Right lobe of liver (tissue), 6 donors: Measurements from ENCODE around the gene CHAMP1. TPM values are rescaled to one million over a fixed set of nuclear protein-coding genes. Genes with fewer than 3 reads are reported as not detected.
A peak's percentile ranks its signal among the peaks of the same experiment; 100 is the strongest.

ENCODE experiments used
- ATAC-seq, 4 donors: fragments of 200-7000 bp; cut with Tn5 transposase; one replicate each; pipeline ENCODE4 v1.9.1; 2020; ENCODE audit warnings: mild to moderate bottlenecking in 4 of 4, moderate library complexity in 4 of 4
- DNase-seq, 3 donors: peaks; one replicate each; pipeline ENCODE4 v3.0.0-alpha.2; 2020
- H3K27ac ChIP-seq, 3 donors: fragments of 200-600 bp; one replicate each; pipeline ENCODE4 v1.8.0; 2022
- H3K27me3 ChIP-seq, 2 donors: fragments of 200-600 bp; one replicate each; pipeline ENCODE4 v1.8.0; 2022
- H3K36me3 ChIP-seq, 4 donors: fragments of 200-600 bp; sonication (generic) in 1 of 4; one replicate each; pipeline versions ENCODE4 v1.5.1 to v1.8.0; 2017 to 2022; ENCODE audit warnings: control low read depth in 1 of 4
- H3K4me1 ChIP-seq, 4 donors: fragments of 200-600 bp; sonication (generic) in 1 of 4; one replicate each; pipeline versions ENCODE4 v1.5.1 to v1.8.0; 2017 to 2022; ENCODE audit warnings: control low read depth in 1 of 4
- H3K4me3 ChIP-seq, 3 donors: fragments of 200-600 bp; one replicate each; pipeline ENCODE4 v1.8.0; 2022
- H3K9me3 ChIP-seq, 4 donors: fragments of 200-600 bp; sonication (generic) in 1 of 4; one replicate each; pipeline versions ENCODE4 v1.5.1 to v1.8.0; 2017 to 2022; ENCODE audit warnings: control low read depth in 1 of 4
- CTCF ChIP-seq, 4 donors: fragments of 200-600 bp in 3 of 4; fragments of 450-650 bp in 1 of 4; IDR thresholded peaks; one replicate each; pipeline versions ENCODE4 v1.5.1 to v1.8.0; 2016 to 2022; ENCODE audit warnings: antibody characterized with exemption in 4 of 4, mild to moderate bottlenecking in 2 of 4
- POLR2A ChIP-seq: fragments of 450-650 bp; IDR thresholded peaks from one replicate; pipeline ENCODE4 v1.6.1; 2017; ENCODE audit warnings: antibody characterized with exemption, mild to moderate bottlenecking
- WGBS: methylation state at CpG from one replicate; pipeline ENCODE4 v1.1.6; 2018; ENCODE audit warnings: low coverage, low lambda C conversion rate; ENCODE audit not compliant: insufficient coverage; ENCODE audit errors: missing lambda C conversion rate; 5-methylcytosine and 5-hydroxymethylcytosine counted together
- intact Hi-C, 2 donors: fragments of 100-400 bp; cut with DNase I; formaldehyde crosslinking; loops; one replicate each; pipeline versions ENCODE4 v1.11.2 to v1.14.1; 2022
- total RNA-seq, 6 experiments: library from RNA; depleted of rRNA in 2 of 6; stranded (reverse); fragments of >200 nt in 2 of 6; fragmentation: NEBNext Ultra II Directional in 3 of 6; extraction: Animal tissue kit (Norgen Biotek cat#: 25700) in 3 of 6; gene quantifications; one replicate each; pipeline versions ENCODE4 v1.1.0 to v1.2.4, GENCODE V29; 2016 to 2023
- donor health status: DM: no; HTN: yes; CAD: no.
- donor health status: DM: no; HTN: no; CAD: no.
- donor health status: DM: no; HTN: no; CAD: no.
- donor health status: DM: no; HTN: yes; CAD: no.
- donor health status: DM: no; HTN: yes; CAD: no.

CHAMP1 gene
- total RNA-seq, 6 experiments from 2014 or later: 10.3 to 17.5 (median 11.5) TPM

GRCh38 chr13:114319441-114319913 lies 5.2 kb downstream of the CHAMP1 start:
- 68% methylated on average over 2 of the region's 3 CpGs for WGBS
- H3K4me1 ChIP-seq: peaks cover 0 to 19% (median 2%) of the 10 kb centered on the region in 4 donors
- intact Hi-C loops: no loop called here
- DNase-seq: no peak
- H3K36me3 ChIP-seq: peaks cover 0 to 34% (median 20%) of the 10 kb centered on the region in 4 donors
- no peaks in the 10 kb centered on the region for H3K27me3 ChIP-seq
- H3K4me3 ChIP-seq: no peak overlapping the region
- no peak for ATAC-seq
- no peak for TF ChIP-seq CTCF (IDR thresholded peaks at IDR 0.05)
- no peak for TF ChIP-seq POLR2A
- no peaks in the 10 kb centered on the region for H3K9me3 ChIP-seq
- no peak overlapping the region for H3K27ac ChIP-seq

- H3K4me3 ChIP-seq: no peak overlapping the region
- no peak overlapping the region for H3K27ac ChIP-seq
- peaks cover 0 to 18% (median 2%) of the 10 kb centered on the region in 4 donors for H3K4me1 ChIP-seq
- DNase-seq (no peak), ATAC-seq (peak in 2 of 4 donors; percentile 23 to 42)
- H3K36me3 ChIP-seq: peaks cover 0 to 38% (median 24%) of the 10 kb centered on the region in 4 donors
- no peaks in the 10 kb centered on the region for H3K9me3 ChIP-seq
- no peaks in the 10 kb centered on the region for H3K27me3 ChIP-seq
- intact Hi-C loops: no loop called here
- no peak for TF ChIP-seq POLR2A
- TF ChIP-seq CTCF (IDR thresholded peaks at IDR 0.05): no peak
Measured at GRCh38 chr13:114320065-114320464, 5.8 kb downstream of the CHAMP1 start.

- WGBS: 84% methylated on average over 3 of the region's 3 CpGs
Measured at GRCh38 chr13:114321256-114321655, 7.0 kb downstream of the CHAMP1 start.

DNA sequence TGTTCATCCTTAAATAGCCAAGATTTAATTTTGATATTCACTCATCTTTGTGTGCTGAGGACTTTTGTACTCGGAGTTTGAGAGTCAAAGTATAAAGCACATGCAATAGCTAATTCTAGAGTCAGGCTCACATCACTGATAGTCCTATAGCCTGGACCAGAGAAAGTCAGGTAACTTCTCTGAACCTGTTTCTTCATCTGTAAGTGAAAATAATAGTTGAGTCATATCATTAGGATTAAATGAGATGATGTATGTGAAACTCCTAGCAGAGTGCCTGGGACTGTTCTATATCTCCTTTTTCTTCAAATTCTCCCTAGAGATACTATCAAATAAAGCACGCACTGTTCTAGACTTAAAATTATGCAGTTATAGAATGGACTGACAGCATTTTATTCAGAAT lies 9.0 kb downstream of the CHAMP1 start:
- no peak overlapping the region for H3K27ac ChIP-seq
- ATAC-seq: no peak

More at GRCh38 chr13:114321256-114321655, 7.0 kb downstream of the CHAMP1 start:
- Histone ChIP-seq H3K27me3 (no peaks in the 10 kb centered on the region), H3K36me3 (peaks cover 0 to 38% (median 24%) of the 10 kb centered on the region in 4 donors), H3K4me1 (peaks cover 0 to 6% (median 2%) of the 10 kb centered on the region in 4 donors), H3K9me3 (no peaks in the 10 kb centered on the region), H3K4me3 (no peak overlapping the region), H3K27ac (no peak overlapping the region)
- DNase-seq: no peak
- intact Hi-C loops: no loop called here
- no peak for ATAC-seq
- no peak for TF ChIP-seq CTCF (IDR thresholded peaks at IDR 0.05)
- TF ChIP-seq POLR2A: no peak

DNA sequence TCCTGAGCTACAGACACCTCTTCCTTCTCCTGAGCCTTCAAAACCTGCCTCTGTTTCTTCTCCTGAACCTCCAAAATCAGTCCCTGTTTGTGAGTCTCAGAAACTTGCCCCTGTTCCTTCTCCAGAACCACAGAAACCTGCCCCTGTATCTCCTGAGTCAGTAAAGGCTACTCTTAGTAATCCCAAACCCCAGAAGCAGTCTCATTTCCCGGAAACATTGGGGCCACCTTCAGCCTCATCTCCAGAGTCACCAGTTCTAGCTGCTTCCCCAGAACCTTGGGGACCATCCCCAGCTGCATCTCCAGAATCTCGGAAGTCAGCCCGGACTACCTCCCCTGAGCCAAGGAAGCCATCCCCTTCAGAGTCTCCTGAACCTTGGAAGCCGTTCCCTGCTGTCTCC lies 10.0 kb downstream of the CHAMP1 start:
- H3K4me1 ChIP-seq: peaks cover 0 to 9% (median 3%) of the 10 kb centered on the region in 4 donors
- H3K27me3 ChIP-seq: no peaks in the 10 kb centered on the region
- no peak for DNase-seq
- TF ChIP-seq CTCF (IDR thresholded peaks at IDR 0.05) (no peak), POLR2A (no peak)
- ATAC-seq: no peak
- no peak overlapping the region for H3K4me3 ChIP-seq
- peaks cover 0 to 38% (median 24%) of the 10 kb centered on the region in 4 donors for H3K36me3 ChIP-seq
- H3K27ac ChIP-seq: no peak overlapping the region
- intact Hi-C loops: no loop called here
- WGBS: 100% methylated on average over 4 of the region's 4 CpGs
- H3K9me3 ChIP-seq: no peaks in the 10 kb centered on the region

More for the DNA sequence above, 9.0 kb downstream of the CHAMP1 start:
- no peak for DNase-seq
- Histone ChIP-seq H3K36me3 (peaks cover 0 to 38% (median 24%) of the 10 kb centered on the region in 4 donors), H3K27me3 (no peaks in the 10 kb centered on the region), H3K4me1 (peaks cover 0 to 7% (median 4%) of the 10 kb centered on the region in 4 donors), H3K4me3 (no peak overlapping the region), H3K9me3 (no peaks in the 10 kb centered on the region)
- TF ChIP-seq POLR2A: no peak
- intact Hi-C loops: no loop called here
- 100% methylated on average over 2 of the region's 2 CpGs for WGBS
